SU-DHL-6 (cell line): ENCODE measurements around the gene TRAPPC5.

Source experiments
- H2AFZ ChIP-seq: fragments of 200-600 bp; sonication (generic); 2 replicates; pipeline ENCODE4 v1.6.1; 2014; ENCODE audit warnings: low read depth, mild to moderate bottlenecking, moderate library complexity, mixed read lengths, antibody characterized with exemption, low read length; ENCODE audit not compliant: severe bottlenecking
- H3F3A ChIP-seq: fragments of 200-600 bp; shearing (Covaris generic); 2 replicates; pipeline ENCODE4 v1.6.0; 2016; ENCODE audit warnings: antibody characterized with exemption, mild to moderate bottlenecking; ENCODE audit not compliant: insufficient read depth
- H3K27ac ChIP-seq: fragments of 200-600 bp; sonication (generic); 2 replicates; pipeline ENCODE4 v1.5.1; 2016; ENCODE audit warnings: low read depth, mild to moderate bottlenecking, low read length, moderate library complexity, mixed read lengths
- H3K27me3 ChIP-seq: fragments of 200-600 bp; sonication (generic), shearing (Covaris generic); 2 replicates; pipeline ENCODE4 v1.6.0; 2014; ENCODE audit warnings: mild to moderate bottlenecking, low read length
- H3K36me3 ChIP-seq: fragments of 200-600 bp; sonication (generic); 2 replicates; pipeline ENCODE4 v1.6.1; 2014; ENCODE audit warnings: mild to moderate bottlenecking, low read length, mixed read lengths
- H3K4me2 ChIP-seq: fragments of 300-600, 200-600 bp; shearing (Covaris generic), sonication (generic); 2 replicates; pipeline ENCODE4 v1.6.0; 2014; ENCODE audit warnings: low read length, low read depth, mild to moderate bottlenecking; ENCODE audit not compliant: poor library complexity, severe bottlenecking
- H3K4me3 ChIP-seq: fragments of 200-600 bp; sonication (generic); 2 replicates; pipeline ENCODE4 v1.5.1; 2014; ENCODE audit warnings: antibody characterized with exemption, low read length, mild to moderate bottlenecking, mixed read lengths; ENCODE audit not compliant: insufficient read depth, poor library complexity, severe bottlenecking
- H3K79me2 ChIP-seq: fragments of 200-600 bp; sonication (generic); 2 replicates; pipeline ENCODE4 v1.6.1; 2014; ENCODE audit warnings: mild to moderate bottlenecking, low read length, moderate library complexity; ENCODE audit not compliant: insufficient read depth
- H3K9ac ChIP-seq: fragments of 200-600 bp; sonication (generic); 2 replicates; pipeline ENCODE4 v1.7.0; 2014; ENCODE audit warnings: mild to moderate bottlenecking, low read length
- H3K9me2 ChIP-seq: fragments of 200-600 bp; sonication (generic); replicated peaks from 2 replicates; pipeline ENCODE4 v1.6.1; 2014; ENCODE audit warnings: low read length; ENCODE audit not compliant: insufficient read depth
- H3K9me3 ChIP-seq: fragments of 200-600 bp; sonication (generic); 2 replicates; pipeline ENCODE4 v1.6.1; 2014; ENCODE audit warnings: low read length, mixed read lengths; ENCODE audit not compliant: insufficient read depth
- H4K20me1 ChIP-seq: fragments of 200-600 bp; sonication (generic); 2 replicates; pipeline ENCODE4 v1.6.1; 2014; ENCODE audit warnings: low read depth, mild to moderate bottlenecking, antibody characterized with exemption, low read length, moderate library complexity, mixed read lengths
- EZH2phosphoT487 ChIP-seq: fragments of 200-600 bp; sonication (generic), shearing (Covaris generic); conservative IDR thresholded peaks from 2 replicates; pipeline ENCODE4 v1.6.1; 2018; ENCODE audit warnings: mild to moderate bottlenecking, antibody characterized with exemption, low read length, moderate library complexity, mixed read lengths
- TF ChIP-seq, protein P1 (sequence below): fragments of 200-600 bp; sonication (generic); IDR thresholded peaks from one replicate; pipeline ENCODE4 v1.5.1; 2017; ENCODE audit warnings: antibody characterized with exemption, mild to moderate bottlenecking, low read length, moderate library complexity; ENCODE audit not compliant: insufficient read depth, poor library complexity, severe bottlenecking

The TRAPPC5 gene

DNA sequence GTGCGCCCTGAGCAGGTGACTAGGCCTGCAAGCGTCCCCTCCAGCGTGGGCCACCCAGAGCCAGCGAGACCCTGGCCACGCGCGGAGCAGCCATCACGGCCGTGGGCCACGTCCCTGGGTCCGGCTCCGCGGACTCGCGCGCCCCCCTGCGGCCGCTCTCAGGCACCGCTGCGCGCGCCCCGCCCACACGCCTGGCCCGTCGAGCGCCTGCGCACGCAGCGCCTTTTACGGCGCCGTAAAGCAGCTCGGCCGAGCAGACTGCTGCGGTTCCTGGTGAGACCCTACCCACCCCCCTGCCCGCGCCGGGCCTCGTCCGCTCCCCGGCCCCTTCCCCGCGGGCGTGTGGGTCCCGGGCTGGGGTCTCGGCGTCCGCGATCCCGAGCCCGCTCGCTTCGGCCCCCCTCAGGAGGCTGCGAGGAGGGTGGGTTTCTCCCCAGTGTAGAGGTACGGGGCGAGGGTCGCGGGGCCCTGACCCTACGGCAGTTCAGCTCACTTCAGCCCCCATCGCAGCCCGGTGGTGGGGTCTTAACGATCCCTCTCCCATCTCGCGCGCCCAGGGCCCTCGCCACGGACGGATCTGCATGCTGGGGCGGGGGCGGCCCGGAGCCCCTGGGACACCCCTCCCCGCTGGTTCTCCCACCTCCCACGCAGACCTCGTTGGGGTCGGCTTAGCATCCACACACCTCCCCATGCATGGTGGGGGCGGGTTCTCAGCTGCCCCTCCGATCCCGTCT lies at the start of gene TRAPPC5:
Gene TRAPPC5 (plus strand): TSS at position 228 of the 734 bp plus-strand sequence. CDS start 1,421 bp downstream, outside the sequence.
- Histone ChIP-seq H3K36me3 (no peaks in the 10 kb centered on the region), H3K27ac (0 out of 2 replicates have a peak within 1 kb of the TSS, but pooled peaks have one; percentile 34), H2AFZ (peak within 1 kb of the TSS; percentile 90), H3F3A (no peaks in the 10 kb centered on the region), H4K20me1 (no peaks in the 10 kb centered on the region; the same call in 1 of the 2 replicates), H3K4me2 (peak within 1 kb of the TSS; percentile 76), H3K79me2 (0 out of 2 replicates have a peak, but pooled peaks cover 6% of the 10 kb centered on the region), H3K27me3 (no peaks in the 10 kb centered on the region), H3K9me2 (no peaks in the 10 kb centered on the region), H3K9ac (peak within 1 kb of the TSS; percentile 93), H3K4me3 (peak within 1 kb of the TSS; percentile 92), H3K9me3 (no peaks in the 10 kb centered on the region)
- TF ChIP-seq EZH2phosphoT487: no peak
- TF ChIP-seq, protein P1, sequence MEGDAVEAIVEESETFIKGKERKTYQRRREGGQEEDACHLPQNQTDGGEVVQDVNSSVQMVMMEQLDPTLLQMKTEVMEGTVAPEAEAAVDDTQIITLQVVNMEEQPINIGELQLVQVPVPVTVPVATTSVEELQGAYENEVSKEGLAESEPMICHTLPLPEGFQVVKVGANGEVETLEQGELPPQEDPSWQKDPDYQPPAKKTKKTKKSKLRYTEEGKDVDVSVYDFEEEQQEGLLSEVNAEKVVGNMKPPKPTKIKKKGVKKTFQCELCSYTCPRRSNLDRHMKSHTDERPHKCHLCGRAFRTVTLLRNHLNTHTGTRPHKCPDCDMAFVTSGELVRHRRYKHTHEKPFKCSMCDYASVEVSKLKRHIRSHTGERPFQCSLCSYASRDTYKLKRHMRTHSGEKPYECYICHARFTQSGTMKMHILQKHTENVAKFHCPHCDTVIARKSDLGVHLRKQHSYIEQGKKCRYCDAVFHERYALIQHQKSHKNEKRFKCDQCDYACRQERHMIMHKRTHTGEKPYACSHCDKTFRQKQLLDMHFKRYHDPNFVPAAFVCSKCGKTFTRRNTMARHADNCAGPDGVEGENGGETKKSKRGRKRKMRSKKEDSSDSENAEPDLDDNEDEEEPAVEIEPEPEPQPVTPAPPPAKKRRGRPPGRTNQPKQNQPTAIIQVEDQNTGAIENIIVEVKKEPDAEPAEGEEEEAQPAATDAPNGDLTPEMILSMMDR: peak; percentile 82

DNA sequence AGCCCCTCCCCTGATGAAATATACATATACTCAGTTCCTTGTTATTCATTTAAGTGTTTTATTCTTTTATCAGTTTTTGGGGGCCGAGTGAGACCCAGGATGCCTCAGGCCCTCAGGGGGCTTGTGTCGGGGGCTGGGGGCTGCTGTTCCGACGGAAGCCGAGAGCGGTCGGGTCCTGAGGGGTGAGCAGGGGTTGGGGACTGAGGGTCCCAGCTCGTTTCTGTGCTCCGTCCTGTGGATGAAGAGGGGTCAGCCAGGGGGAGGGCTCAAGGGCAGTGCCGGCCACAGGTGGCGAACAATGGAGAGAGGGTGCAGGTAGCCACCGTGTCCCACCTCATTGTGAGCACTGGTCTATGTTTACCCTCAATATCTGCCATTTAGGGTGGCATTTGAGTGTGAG lies 49.1 kb upstream of the TRAPPC5 start:
- Histone ChIP-seq H3K36me3 (no peaks in the 10 kb centered on the region), H3K9me2 (no peaks in the 10 kb centered on the region), H3K4me3 (no peak overlapping the region), H3K9me3 (no peaks in the 10 kb centered on the region), H3K79me2 (peaks cover 39% of the 10 kb centered on the region), H2AFZ (no peak overlapping the region), H3F3A (no peaks in the 10 kb centered on the region), H3K9ac (no peak overlapping the region), H4K20me1 (no peaks in the 10 kb centered on the region), H3K27me3 (no peaks in the 10 kb centered on the region), H3K4me2 (no peak overlapping the region), H3K27ac (no peak overlapping the region)
- TF ChIP-seq, protein P1: no peak
- TF ChIP-seq EZH2phosphoT487: no peak

DNA sequence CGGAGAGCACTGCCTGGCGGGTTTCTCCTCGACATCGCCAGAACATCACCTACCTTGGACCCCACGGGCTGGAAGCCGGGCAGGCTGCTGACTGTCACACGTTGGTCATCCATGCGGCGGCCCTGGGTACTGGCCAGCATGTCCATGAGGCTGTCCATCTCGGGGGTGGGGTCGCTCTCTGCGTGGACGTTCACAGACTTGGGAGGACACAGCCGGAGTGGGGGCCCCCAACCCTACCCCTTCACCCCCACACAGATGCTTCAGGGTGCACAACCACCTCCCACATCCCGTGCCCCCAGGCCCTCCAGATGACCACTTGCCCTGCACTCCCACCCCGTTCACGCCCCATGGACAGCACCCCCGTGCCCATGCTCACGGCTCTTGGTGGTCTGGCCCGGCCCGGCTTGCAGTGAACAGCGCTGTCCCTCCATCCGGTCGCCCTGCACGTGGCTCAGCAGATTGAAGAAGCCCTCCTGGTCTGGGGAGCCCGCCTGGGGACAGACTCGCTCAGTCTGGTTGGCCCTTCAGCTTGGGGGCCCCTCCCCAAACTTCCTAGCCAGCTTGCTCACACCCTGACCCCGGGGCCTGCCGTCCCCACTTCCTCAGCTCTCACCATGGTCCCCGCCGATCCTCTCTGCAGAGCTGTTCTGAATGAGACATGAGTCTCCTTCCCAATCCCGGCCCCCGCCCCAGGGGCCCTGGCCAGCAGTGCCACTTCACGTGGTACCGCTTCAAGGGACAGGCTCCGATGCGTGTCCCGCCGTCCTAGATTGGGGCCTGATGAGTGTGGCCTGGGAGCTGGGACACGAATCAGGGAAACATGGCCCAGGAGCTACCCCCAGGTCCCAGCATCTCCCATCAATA lies 48.1 kb upstream of the TRAPPC5 start:
- no peak overlapping the region for H3K9ac ChIP-seq
- no peaks in the 10 kb centered on the region for H3K27me3 ChIP-seq
- TF ChIP-seq, protein P1: no peak
- no peak for TF ChIP-seq EZH2phosphoT487
- no peaks in the 10 kb centered on the region for H3K9me3 ChIP-seq
- no peak overlapping the region for H3K4me2 ChIP-seq
- no peaks in the 10 kb centered on the region for H3K9me2 ChIP-seq
- H3K79me2 ChIP-seq: peaks cover 35% of the 10 kb centered on the region
- no peak overlapping the region for H3K27ac ChIP-seq
- no peak overlapping the region for H3K4me3 ChIP-seq
- no peaks in the 10 kb centered on the region for H3K36me3 ChIP-seq
- H2AFZ ChIP-seq: no peak overlapping the region
- H4K20me1 ChIP-seq: no peaks in the 10 kb centered on the region
- no peaks in the 10 kb centered on the region for H3F3A ChIP-seq
